Measurements from ENCODE around the gene ENSA.
A peak's percentile ranks its signal among the peaks of the same experiment; 100 is the strongest.
"Not testable (repeated sequence)": the region's sequence is repeated elsewhere in the genome, so short reads cannot be mapped to it uniquely, and the experiment has no call there.

Gene ENSA

GRCh38 chr1:150621497-150622302 is 7.7 kb downstream of the ENSA start:
- peak; percentile 66 for DNase-seq

GRCh38 chr1:150620919-150621318 is 8.5 kb downstream of the ENSA start:
- DNase-seq = no peak

GRCh38 chr1:150619576-150620509 is 9.6 kb downstream of the ENSA start:
- no peak for DNase-seq

- DNase-seq = no peak
Observed at GRCh38 chr1:150615346-150616201, 13.8 kb downstream of the ENSA start.

- DNase-seq = no peak
Observed at GRCh38 chr1:150613061-150613920, 16.1 kb downstream of the ENSA start.

GRCh38 chr1:150612014-150612345 is 17.4 kb downstream of the ENSA start:
- DNase-seq = no peak

GRCh38 chr1:150610576-150610975 is 18.8 kb downstream of the ENSA start:
- no peak for DNase-seq

GRCh38 chr1:150609732-150610131 is 19.7 kb downstream of the ENSA start:
- DNase-seq = peak; percentile 44

- no peak for DNase-seq
Observed at GRCh38 chr1:150606463-150607142, 22.8 kb downstream of the ENSA start.

- DNase-seq = not testable (repeated sequence)
Observed at GRCh38 chr1:150605451-150605731, 24.0 kb downstream of the ENSA start.

GRCh38 chr1:150604226-150604588 is 25.2 kb downstream of the ENSA start:
- DNase-seq = no peak

- no peak for DNase-seq
Observed at GRCh38 chr1:150603711-150604110, 25.7 kb downstream of the ENSA start.

GRCh38 chr1:150602372-150602771 is 27.0 kb downstream of the ENSA start:
- DNase-seq = not testable (repeated sequence)

- DNase-seq = no peak
Observed at GRCh38 chr1:150601540-150601939, 27.9 kb downstream of the ENSA start.

- not testable (repeated sequence) for DNase-seq
Observed at GRCh38 chr1:150598346-150598745, 31.1 kb downstream of the ENSA start.

GRCh38 chr1:150596976-150597375 is 32.4 kb downstream of the ENSA start:
- DNase-seq = no peak

GRCh38 chr1:150596095-150596892 is 33.1 kb downstream of the ENSA start:
- DNase-seq = no peak

GRCh38 chr1:150582371-150582770 is 47.0 kb downstream of the ENSA start:
- DNase-seq = no peak

GRCh38 chr1:150581962-150582361 is 47.5 kb downstream of the ENSA start:
- DNase-seq = not testable (repeated sequence)

- not testable (repeated sequence) for DNase-seq
Observed at GRCh38 chr1:150581437-150581836, 48.0 kb downstream of the ENSA start.

- DNase-seq = not testable (repeated sequence)
Observed at GRCh38 chr1:150580966-150581365, 48.4 kb downstream of the ENSA start.
